CD1c-positive myeloid dendritic cell (primary cell): Measurements from ENCODE around the gene LITAFD.
A peak's percentile ranks its signal among the peaks of the same experiment; 100 is the strongest.
"Not testable (repeated sequence)": the region's sequence is repeated elsewhere in the genome, so short reads cannot be mapped to it uniquely, and the experiment has no call there.

Experiments used
- DNase-seq: peaks from one replicate; pipeline ENCODE4 v3.0.0-alpha.2; 2016; ENCODE audit errors: extremely low spot score

The LITAFD gene

DNA sequence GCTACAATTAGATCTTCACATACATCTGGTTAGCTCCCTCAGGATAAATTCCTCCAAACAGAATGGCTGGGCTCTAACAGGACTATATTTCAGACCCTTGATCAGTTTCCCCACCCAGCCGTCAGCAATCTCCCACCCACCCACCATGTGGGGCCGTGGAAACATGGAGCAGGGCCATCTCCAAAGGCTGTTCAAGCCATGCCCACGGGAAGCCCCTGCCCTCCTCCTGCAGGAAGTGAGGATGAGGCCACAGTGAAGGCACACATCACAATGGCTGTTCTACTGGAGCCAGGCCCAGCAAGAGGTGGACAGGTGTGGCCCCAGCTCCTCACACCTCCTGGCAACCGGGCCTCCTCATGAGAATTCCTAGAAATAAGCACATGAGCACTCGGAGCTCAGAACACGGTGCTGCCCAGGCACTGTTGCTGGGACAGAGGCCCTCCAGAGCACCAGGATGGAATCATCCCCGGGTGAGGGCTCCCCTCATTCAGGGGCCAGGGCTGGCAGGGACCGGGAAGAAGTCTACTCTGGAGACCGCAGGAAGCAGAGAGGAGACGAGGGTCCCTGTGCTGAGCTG, at the start of gene LITAFD:
Gene LITAFD (plus strand): TSS at position 311 of the 577 bp plus-strand sequence. CDS start 2,005 bp downstream, outside the sequence.
- no peak for DNase-seq

DNA sequence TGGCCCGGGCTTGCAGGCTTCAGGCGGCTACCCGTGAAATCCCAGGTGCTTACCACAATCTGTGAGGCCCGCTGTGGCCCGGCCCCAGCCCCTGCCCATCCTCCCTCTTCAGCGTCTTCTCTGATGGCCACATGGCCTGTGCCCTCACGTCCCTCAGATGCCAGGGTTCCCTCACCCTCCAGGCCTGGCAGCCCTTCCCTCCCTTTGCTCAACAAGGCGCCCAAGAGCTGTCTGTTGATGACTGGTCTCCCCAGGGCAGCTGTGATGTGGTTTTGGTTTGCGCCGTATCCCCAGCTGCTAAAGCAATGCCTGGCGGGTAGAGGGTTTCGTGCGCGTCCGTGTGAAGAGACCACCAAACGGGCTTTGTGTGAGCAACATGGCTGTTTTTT, 49.4 kb upstream of the LITAFD start:
- no peak for DNase-seq

DNA sequence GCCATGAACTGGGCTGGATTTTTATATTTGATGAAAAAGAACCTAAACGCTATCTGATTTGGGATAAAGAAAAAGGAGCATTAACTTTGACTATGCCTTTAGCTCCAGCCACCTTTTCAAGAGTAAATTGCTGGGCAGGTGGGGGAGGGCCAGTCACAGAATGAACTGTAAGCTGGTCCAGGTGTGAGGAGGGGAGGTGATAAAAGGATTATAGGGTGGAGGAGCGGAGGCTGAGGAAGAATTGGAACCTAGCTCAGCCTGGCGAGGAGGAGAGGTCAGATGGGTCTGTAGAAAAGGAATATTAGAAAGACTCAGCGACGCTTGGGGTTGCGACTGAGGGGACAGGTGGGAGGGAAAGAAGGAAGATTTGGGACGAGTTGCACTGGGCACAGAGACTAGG, 45.4 kb upstream of the LITAFD start:
- not testable (repeated sequence) for DNase-seq

DNA sequence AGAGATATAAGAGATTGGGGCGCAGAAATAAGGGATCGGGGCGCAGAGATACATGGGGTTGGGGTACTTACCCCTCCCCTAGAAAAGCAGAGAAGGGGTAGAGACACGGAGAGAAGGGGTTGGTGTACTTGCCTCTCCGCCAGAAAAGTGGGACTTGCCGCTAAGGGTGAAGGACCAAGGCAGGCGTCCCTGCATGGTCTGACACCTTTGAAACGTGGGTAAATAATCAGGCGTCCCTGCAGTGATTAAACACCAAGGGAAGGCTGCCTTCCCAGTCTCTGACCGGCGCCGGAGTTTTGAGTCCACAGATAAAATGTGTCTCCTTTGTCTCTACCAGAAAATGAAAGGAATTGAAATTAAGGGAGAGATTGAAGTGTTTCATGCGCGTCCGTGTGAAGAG, 44.6 kb upstream of the LITAFD start:
- not testable (repeated sequence) for DNase-seq

DNA sequence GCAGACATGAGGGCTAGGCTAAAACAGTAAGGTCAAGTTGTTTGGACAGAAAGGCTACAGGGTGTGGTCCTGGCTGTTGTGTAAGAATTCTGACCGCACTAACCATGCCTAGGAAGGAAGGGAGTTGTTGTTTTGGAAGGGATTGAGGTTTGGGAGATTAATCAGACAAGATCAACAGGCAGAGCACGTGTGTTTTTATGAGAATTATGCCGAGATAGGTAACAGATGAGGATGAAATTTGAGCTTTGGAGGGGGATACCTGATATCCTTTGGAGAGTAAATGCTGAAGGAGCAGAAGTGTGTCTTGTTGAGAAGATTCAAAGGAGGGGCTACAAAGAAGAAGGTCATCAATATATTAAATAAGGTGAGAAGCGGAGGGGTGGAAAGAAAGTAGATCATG, 40.1 kb upstream of the LITAFD start:
- DNase-seq, result not testable (repeated sequence)

DNA sequence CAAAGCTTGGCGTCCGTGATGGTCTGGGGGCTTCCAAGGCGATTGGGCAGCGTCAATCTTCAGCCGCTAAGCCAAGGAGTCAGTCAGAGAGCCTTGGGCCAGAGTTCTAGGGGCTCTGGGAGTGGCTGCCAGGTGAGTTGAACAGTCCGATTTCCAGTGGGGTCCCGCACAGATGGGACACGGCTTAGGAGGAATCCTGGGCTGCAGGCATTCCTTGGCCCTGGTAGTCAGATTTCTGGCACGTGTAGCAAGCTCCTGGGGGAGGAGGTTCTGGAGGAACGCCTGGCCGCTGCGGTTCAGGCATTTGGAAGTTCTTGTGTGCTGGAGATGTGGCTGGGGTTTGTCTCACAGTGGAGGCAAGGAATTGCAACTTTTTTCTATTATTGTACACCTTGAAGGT, 38.9 kb upstream of the LITAFD start:
- DNase-seq, result not testable (repeated sequence)

DNA sequence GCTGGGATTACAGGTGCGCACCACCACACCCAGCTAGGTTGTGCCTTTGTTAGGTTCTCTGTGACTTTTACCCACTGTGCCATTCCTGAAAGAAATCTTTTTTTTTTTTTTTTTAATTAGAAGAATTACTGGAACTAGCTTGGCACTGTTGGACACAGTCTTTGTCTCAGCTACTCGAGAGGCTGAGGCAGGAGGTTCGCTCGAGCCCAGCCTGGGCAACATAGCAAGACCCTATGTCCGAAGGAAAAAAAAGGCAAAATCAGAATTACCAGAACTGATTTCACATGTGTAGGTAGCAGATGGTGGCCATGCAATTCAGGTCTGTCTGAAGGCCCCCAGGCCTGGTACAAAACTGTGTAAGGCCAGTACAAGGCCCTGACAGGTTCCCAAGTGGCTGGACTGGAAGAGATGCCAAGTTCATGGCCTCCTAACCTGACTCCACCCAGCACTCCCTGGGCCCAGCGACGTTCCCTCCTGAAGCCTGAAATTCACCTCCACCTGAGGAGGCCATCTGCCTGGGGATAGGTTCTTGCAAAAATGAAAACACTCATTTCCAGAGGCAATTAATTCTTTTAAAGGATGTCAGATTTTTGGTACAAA, 36.4 kb upstream of the LITAFD start:
- no peak for DNase-seq

DNA sequence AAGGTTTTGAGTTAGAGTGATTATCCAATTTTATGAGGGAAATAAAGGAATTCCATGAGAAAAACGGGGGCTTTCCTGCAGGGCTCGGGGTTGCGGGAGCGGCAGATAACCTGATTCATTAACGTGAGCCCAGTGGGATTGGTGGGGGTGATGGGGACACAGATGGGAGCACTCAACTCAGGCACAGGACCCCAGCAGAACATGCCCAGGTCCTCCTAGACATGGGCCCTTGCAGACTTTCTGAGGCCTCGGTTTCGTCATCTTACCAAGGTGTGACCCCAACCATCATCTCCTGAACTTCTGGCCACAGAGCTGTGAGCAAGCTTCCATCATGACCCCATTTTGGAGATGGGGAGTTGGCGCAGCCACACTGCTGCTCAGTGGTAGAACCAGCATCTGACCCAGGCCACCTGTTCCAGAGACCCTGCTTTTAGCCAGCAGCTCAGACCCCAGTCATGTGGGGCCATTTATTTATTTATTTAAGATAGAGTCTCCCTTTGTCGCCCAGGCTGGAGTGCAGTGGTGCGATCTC, 35.7 kb upstream of the LITAFD start:
- no peak for DNase-seq

DNA sequence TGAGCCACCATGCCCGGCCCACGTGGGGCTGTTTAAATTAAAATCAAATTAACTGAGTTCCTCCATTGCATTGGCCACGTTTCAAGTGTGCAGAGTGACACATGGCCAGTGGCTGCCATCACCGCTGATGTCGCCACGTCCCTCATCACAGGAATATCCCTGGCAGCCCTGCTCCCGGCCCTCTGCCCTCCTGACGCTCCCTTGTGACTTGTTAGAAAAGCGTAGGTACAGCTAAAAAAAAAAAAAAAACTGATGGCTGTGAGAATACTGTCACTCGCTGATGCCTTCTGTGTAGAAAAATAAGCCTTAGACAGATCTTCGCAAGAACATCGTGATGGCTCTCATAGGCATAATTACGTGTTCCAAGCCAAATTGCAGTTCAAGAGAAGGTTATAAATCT, 35.0 kb upstream of the LITAFD start:
- no peak for DNase-seq

DNA sequence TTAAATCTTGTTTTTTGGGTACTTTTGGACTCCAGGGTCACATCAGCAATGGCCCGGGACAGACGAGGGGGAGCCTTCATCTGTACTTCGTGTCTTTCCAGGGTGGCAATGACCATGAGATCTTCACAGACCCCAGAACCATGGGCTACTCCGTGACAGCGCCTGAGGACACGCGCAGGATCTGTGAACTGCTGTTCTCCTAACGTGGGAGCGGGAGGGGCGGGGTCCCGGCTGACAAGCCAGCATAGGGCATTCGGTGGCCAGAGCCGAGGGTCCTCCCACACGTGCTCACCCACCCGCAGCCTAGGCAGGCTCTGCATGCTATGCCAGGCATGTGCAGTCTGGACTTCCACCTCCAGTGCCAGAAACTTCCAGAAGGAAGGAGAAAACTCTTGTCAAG, 34.5 kb upstream of the LITAFD start:
- no peak for DNase-seq

DNA sequence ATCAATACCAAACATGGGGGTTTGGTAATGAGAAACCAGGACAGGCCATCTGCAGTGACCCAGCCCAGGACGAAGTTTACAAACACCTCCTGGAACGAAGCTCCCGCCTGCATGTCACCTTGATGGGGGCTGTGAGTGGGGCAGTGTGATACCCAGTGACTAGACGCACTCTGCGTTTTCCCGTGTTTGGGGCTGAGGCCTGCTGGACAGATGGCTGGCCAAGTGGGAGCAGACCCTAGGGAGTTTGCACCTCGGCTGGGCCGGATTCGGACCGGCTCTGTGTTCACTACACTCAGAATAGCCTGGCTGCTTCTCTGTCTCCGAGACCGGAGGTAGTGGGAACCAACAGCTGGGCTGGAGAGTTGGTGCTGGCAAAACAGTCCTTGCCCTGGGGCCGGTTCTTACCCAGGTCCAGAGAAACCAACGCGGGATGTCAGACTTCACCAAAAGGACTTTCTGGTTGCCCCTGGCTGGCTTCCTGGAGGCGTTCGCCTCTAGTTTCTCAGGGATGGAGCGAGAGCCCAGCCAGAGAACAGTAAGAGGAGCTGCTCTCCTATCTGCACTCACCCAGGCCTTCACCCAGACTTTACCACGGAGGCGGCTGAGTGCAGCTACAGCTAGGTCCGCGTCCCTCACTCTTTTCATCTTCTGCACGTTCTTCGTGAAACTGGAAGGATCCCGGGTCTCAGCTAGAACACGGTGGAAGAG, 33.8 kb upstream of the LITAFD start:
- DNase-seq, result no peak

DNA sequence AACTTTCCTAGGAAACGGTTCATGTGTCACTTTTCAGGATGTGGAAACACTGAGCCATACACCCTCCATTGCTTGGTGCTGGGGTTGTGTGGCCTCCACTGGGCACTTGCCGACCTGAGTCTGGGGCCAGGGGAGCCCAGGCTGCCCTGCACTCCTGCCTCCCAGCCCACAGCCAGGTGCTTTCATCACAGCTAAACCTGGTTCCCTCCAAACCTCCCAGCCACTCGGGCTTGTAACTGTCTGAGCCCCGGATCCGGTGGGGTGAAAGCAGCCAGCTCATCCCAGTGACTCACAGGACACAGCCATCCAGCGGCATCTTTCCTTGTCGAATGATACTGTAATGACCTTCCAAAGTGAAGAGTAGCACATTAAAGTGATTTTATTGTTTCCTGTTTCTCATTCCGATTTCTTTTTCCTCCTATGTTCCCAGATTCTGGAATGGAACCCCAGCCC, 33.2 kb upstream of the LITAFD start:
- DNase-seq, result no peak

DNA sequence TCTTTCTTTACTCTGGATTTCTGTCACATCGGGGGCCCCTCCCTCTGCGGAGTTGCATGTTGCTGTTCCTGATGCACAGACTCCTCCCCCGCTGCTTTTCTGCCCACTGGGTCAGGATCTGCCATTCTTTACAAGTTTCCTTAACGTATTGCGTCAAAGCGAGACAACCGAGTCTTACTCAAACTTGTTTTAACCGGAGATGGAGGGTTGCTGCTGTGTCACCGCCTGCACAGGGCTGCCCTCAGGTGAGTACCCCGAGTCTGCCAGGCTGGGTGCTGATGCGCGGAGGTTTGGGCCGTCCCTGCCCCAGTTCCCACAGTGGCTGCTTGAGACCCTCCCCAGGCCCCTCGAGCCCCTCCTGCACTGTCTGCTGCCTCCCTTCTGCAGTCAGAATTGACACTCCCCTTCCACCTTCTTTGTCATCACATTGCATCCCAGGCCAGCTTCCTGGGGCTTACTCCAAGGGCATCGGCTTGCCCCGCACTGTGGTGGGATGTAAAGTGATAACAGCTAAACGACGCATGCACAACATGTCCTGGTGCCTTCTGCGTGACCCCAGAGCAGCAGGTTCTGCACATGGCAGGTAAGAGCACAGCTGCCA, 32.6 kb upstream of the LITAFD start:
- no peak for DNase-seq

DNA sequence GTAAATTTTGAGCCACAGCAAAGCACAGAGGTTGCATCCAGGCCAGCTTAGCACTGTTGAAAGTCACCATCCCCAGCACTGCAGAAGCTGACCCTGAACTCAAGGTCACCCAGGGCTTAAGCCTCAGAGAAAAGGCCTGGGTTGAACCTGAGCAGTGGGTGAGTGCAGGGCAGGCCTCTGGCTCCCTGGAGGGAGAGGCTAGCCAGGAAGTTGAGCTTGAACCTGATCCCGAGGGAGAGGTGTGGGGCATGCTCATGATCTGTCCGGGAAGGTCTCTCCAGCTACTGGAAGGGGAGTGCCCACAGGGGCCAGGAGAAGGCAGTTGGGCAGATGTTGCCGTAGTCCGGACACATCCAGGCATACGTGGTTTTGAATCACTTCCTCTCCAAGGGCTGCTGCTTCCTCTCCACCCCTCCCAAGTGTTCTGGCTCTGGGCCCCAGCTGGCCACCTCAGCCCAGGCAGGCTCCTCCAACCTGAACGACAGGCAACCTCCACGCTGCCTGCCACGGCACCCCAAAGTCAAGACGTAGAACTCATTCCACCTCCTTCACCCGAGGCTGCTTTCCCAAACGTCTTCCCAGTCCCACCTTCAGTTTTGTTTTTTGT, 31.8 kb upstream of the LITAFD start:
- peak; percentile 45 for DNase-seq

DNA sequence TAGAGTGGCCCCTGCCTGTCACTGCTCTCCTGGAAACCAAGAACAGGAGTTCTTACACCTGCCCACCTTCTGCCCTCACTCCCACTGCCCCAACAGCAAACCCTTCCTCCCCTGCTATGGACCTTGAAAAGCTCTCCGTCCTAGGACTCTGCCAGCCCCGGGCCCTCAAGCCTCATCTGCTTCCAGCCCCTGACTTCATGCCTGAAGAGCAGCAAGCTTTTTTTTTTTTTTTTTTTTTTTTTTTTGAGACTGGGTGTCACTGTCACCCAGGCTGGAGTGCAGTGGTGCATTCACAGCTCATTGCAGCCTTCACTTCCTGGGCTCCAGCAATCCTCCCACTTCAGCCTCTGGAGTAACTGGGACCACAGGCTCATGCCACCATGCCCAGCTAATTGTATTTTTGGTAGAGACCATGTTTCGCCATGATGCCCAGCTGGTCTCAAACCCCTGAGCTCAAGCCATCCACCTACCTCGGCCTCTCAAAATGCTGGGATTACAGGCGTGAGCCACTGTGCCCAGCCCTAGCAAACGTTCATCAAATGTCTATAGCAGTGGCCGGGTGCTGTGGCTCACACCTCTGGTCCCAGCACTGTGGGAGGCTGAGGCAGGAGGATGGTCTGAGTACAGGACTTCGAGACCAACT, 30.3 kb upstream of the LITAFD start:
- no peak for DNase-seq

DNA sequence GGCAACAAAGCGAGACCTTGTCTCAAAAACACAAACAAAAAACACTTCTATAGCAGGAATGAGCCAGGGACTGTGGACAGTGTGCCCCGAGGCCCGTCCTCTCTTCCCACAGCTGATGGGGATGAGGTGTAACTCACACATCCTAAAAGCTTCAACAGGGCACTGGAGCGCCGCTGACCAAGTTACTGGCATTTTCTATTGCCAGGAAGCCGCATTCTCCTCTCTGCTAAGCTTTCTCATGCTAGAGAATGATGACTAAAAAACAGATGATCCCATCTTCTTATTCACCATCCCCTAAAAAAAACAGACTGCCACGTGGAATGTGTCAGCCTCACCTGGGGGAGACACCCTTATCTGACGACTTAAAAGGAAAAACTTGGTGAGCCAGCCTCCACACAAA, 29.6 kb upstream of the LITAFD start:
- DNase-seq, result no peak

DNA sequence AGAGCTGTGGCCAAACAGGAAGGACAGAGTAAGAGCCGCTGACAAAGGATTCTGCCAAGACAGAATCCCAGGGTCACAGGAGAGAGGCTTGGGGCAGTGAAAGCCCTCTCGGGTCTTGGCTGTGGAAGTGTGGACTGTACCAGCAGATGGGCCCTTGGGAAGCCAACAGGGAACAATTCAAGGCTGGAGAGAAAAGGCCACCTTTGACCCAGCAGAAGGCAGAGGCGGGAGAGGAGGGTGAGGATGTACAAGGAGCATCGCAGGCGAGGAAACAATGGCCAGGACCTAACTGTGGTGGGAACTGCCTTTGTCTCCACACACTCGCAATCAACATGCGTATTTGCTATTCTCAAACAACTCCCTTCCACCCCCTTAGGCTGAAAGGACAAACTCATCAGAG, 29.0 kb upstream of the LITAFD start:
- no peak for DNase-seq

DNA sequence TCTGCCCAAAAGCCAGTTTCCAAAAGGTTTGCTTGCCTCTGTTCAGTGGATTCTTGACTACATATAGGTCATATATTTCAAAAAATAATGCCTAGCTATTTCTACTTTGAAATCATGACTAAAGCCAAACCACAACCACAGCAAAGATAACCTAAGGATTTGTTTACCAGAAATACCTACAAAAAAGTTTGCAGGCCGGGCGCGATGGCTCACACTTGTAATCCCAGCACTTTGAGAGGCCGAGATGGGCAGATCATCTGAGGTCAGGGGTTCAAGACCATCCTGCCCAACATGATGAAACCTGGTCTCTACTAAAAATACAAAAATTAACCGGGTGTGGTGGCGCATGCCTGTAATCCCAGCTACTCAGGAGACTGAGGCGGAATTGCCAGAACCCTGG, 28.5 kb upstream of the LITAFD start:
- DNase-seq, result no peak

DNA sequence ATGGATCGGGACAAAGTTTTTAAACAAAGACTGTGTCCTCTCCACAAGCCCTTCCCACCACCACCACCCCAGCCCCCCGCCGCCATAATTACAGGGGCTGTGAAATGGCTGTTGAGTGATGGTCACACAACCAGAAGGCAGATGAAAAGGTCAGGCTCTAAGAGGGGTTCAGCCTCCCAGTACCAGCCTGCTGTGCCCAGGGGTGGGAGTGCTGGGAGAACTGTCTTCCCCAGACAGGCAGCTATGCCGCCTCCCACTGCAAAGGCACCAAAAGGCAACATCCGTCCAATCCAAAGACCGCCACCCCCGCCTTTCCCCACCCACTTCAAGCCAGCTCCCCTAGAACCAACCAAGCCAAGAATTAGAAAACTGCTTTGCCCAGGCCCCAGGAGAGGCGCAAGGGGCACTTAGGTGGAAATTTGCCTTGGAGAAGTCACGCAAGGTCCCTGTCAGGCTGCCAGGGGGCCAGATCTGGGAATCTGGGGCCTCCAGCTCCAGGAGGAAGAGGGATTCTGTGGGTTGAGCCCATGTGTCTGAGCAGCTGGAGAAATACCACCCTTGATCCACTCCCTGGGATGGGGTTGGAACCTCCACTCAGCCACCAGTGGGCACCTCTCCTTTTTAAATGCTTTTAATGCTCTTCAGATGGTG, 27.7 kb upstream of the LITAFD start:
- DNase-seq, result no peak

DNA sequence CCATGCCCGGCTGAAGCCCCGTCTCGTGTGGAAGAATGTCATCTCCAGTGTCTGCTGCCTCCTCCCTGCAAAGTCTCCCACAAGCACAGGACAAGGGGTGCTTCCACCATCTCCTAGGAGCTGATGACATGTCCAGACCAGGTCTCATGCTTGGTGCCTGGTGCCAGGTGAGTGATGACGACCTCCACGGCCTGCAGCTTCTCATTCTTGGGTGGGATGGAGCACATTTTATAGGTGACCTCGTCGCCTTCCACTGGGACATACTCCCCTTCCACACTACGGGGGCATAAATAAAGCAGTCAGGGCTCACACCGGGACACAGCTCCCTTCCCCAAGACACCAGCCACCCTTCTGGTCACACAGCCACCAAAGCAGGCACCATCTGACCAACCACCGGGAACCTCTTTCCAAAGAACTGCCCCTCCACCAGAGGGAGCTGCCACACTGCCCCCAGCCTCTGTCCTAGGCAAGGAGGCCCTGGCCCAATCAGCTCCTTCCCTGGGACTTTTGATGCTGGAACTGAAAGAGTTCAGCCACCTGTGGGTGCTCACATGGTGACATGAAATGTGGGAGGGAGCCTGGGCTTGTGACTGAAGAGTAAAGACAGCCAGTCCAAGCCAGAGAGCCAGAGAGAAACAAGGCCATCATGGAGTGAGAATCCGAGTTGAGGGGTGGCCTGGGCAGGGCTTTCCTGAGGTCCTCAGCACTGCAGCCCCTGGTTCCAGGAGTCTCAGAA, 26.9 kb upstream of the LITAFD start:
- no peak for DNase-seq

DNA sequence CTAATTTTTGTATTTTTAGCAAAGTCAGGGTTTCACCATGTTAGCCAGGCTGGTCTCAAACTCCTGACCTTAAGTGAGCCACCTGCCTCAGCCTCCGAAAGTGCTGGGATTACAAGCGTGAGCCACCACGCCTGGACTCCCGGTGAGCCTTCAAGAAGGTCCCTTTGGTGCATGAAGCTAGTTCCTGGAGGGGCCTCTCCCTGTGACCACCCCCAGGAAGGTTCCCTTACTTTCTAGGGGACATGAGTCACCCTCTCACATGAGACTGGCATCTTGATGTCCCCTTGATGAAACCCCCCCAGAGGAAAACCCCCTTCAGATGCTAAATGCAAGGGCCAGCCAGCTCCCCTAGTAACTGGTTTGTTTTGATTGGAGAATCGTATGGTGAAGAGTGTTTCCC, 26.2 kb upstream of the LITAFD start:
- no peak for DNase-seq
